Gastrocnemius medialis (tissue), 4 donors: ENCODE results near the gene SLC44A2. TPM values are rescaled to one million over a fixed set of nuclear protein-coding genes. Genes with fewer than 3 reads are reported as not detected.

Experiments
- ATAC-seq, 2 donors: fragments of 150-250 bp; one replicate each; pipeline ENCODE4 v1.9.1; 2016
- DNase-seq, 2 donors: peaks; one replicate each; pipeline ENCODE4 v3.0.0-alpha.2; 2019
- H3K27ac ChIP-seq, 4 donors: fragments of 200-600 bp; sonication (generic); 1 replicate in 1 of 4; 2 replicates in 3 of 4; pipeline ENCODE4 v1.5.1; 2016 to 2018; ENCODE audit warnings: mild to moderate bottlenecking in 2 of 4, moderate library complexity in 1 of 4
- H3K27me3 ChIP-seq, 3 donors: fragments of 200-600 bp; sonication (generic) in 2 of 3; 1 replicate in 1 of 3; 2 replicates in 2 of 3; pipeline versions ENCODE4 v1.5.1 to v1.6.0; 2016 to 2019; ENCODE audit warnings: mild to moderate bottlenecking in 1 of 3, moderate library complexity in 1 of 3
- H3K36me3 ChIP-seq, 2 donors: fragments of 200-600 bp; sonication (generic) in 1 of 2; one replicate each; pipeline ENCODE4 v1.5.1; 2017 to 2018
- H3K4me1 ChIP-seq, 2 donors: fragments of 200-600 bp; sonication (generic) in 1 of 2; one replicate each; pipeline ENCODE4 v1.5.1; 2016 to 2017; ENCODE audit warnings: mild to moderate bottlenecking in 2 of 2
- H3K4me3 ChIP-seq, 4 donors: fragments of 200-600 bp; sonication (generic) in 3 of 4; 1 replicate in 1 of 4; 2 replicates in 3 of 4; pipeline ENCODE4 v1.5.1; 2016 to 2019; ENCODE audit warnings: mild to moderate bottlenecking in 2 of 4
- H3K9me3 ChIP-seq, 3 donors: fragments of 200-600 bp; sonication (generic) in 2 of 3; 1 replicate in 1 of 3; 2 replicates in 2 of 3; pipeline ENCODE4 v1.5.1; 2016 to 2019
- CTCF ChIP-seq, 5 experiments: fragments of 450-650 bp in 3 of 5; fragments of 200-600 bp in 2 of 5; sonication (generic) in 2 of 5; IDR thresholded peaks in 4 of 5; conservative IDR thresholded peaks in 1 of 5; 1 replicate in 4 of 5; 2 replicates in 1 of 5; pipeline ENCODE4 v1.5.1; 2016 to 2019; ENCODE audit warnings: antibody characterized with exemption in 5 of 5, mild to moderate bottlenecking in 3 of 5, moderate library complexity in 3 of 5
- POLR2A ChIP-seq, 2 donors: fragments of 450-650 bp; IDR thresholded peaks; one replicate each; pipeline ENCODE4 v1.6.1; 2017; ENCODE audit warnings: antibody characterized with exemption in 2 of 2, mild to moderate bottlenecking in 2 of 2, moderate library complexity in 2 of 2
- in situ Hi-C, 4 donors: fragments of 200-750 bp; cut with MboI; loops; one replicate each; pipeline versions ENCODE4 v1.15.0 to v1.8.0; 2017; ENCODE audit warnings: low sequenced_read_pairs in 4 of 4
- intact Hi-C: fragments of 100-400 bp; cut with DNase I; formaldehyde crosslinking; loops from one replicate; pipeline ENCODE4 v1.15.1; 2023; ENCODE audit warnings: low total_unique reads
- total RNA-seq, 4 donors: library from RNA; depleted of rRNA; stranded (reverse); fragments of >200 nt; gene quantifications; one replicate each; pipeline versions ENCODE4 v1.1.0 to v1.2.3, GENCODE V29; 2016

Gene SLC44A2
- total RNA-seq, 4 donors from 2014 or later: 51.1 to 168 (median 105) TPM

GRCh38 chr19:10679743-10680142 is 54.4 kb downstream of the SLC44A2 start:
- no peaks in the 10 kb centered on the region for H3K9me3 ChIP-seq
- no peak for DNase-seq
- H3K4me3 ChIP-seq: no peak overlapping the region
- no peaks in the 10 kb centered on the region for H3K27me3 ChIP-seq
- in situ Hi-C loops: no loop called here
- TF ChIP-seq CTCF (IDR thresholded peaks at IDR 0.05 in 4 of 5, conservative IDR thresholded peaks at IDR 0.05 in 1 of 5) (no peak), POLR2A (IDR thresholded peaks at IDR 0.05) (no peak)
- no peaks in the 10 kb centered on the region for H3K4me1 ChIP-seq
- ATAC-seq: no peak
- H3K36me3 ChIP-seq: peaks cover 0 to 87% of the 10 kb centered on the region in 2 donors
- intact Hi-C loops: no loop called here
- no peak overlapping the region for H3K27ac ChIP-seq

GRCh38 chr19:10680545-10681135 is 55.3 kb downstream of the SLC44A2 start:
- intact Hi-C loops (no loop called here), in situ Hi-C loops (no loop called here)
- DNase-seq (no peak), ATAC-seq (no peak)
- Histone ChIP-seq H3K9me3 (no peaks in the 10 kb centered on the region), H3K27me3 (no peaks in the 10 kb centered on the region), H3K27ac (no peak overlapping the region), H3K4me3 (no peak overlapping the region), H3K4me1 (no peaks in the 10 kb centered on the region), H3K36me3 (peaks cover 0 to 94% of the 10 kb centered on the region in 2 donors)
- no peak for TF ChIP-seq CTCF (IDR thresholded peaks at IDR 0.05 in 4 of 5, conservative IDR thresholded peaks at IDR 0.05 in 1 of 5)
- no peak for TF ChIP-seq POLR2A (IDR thresholded peaks at IDR 0.05)

DNA sequence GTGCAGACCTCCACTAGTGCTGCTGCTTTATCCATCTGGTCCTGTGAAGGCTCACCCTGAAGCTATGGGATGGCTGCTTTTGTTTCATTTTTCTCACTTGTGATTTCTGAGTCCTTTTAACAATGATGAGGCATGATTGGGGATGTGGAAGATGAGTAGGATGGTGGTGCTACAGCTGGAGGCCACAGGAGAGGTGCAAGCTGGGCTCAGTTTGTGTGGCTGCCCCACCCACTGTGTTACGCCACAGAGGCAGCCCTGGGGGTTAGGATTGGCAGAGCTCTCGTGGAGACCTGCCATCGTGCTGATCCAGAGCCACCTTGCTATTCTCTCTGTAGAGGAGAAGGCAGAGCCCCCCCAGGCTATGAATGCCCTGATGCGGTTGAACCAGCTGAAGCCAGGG is 56.3 kb downstream of the SLC44A2 start:
- ATAC-seq (no peak), DNase-seq (no peak)
- Histone ChIP-seq H3K27ac (no peak overlapping the region), H3K4me3 (no peak overlapping the region), H3K9me3 (no peaks in the 10 kb centered on the region), H3K36me3 (peaks cover 0 to 100% of the 10 kb centered on the region in 2 donors), H3K4me1 (no peaks in the 10 kb centered on the region), H3K27me3 (no peaks in the 10 kb centered on the region)
- no peak for TF ChIP-seq POLR2A (IDR thresholded peaks at IDR 0.05)
- TF ChIP-seq CTCF (IDR thresholded peaks at IDR 0.05 in 4 of 5, conservative IDR thresholded peaks at IDR 0.05 in 1 of 5): no peak
- intact Hi-C loops (no loop called here), in situ Hi-C loops (no loop called here)

DNA sequence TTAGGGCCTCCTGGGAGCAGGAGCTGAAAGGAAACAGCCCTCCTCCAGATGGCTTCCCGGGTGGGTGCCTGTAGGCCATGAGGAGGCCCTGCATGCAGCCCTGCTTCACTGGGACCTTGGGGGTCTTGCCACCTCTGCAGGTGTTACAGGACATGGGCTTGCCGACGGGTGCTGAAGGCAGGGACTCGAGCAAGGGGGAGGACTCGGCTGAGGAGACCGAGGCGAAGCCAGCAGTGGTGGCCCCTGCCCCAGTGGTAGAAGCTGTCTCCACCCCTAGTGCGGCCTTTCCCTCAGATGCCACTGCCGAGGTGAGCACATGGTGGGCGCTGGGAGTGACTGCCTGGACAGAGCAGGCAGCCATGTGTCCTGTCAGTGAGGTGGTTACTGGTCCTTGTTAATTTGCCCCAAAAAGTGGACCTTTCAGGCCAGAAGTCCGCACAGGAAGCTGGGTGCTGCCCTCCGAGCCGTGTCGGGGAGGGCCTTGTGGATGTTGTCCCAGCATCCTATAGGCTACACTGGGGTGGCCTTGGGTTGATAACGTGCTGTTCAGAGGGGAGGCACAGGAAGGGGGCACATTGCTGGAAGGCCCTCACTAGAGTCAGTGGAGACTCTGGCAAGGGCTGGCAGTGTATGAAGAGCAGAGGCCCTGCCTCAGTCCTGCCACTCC is 57.2 kb downstream of the SLC44A2 start:
- no peak for DNase-seq
- H3K27ac ChIP-seq: no peak overlapping the region
- H3K4me1 ChIP-seq: no peaks in the 10 kb centered on the region
- peaks cover 0 to 100% of the 10 kb centered on the region in 2 donors for H3K36me3 ChIP-seq
- TF ChIP-seq CTCF (IDR thresholded peaks at IDR 0.05 in 4 of 5, conservative IDR thresholded peaks at IDR 0.05 in 1 of 5) (no peak), POLR2A (IDR thresholded peaks at IDR 0.05) (no peak)
- H3K9me3 ChIP-seq: no peaks in the 10 kb centered on the region
- in situ Hi-C loops: no loop called here
- intact Hi-C loops: no loop called here
- ATAC-seq: no peak
- no peak overlapping the region for H3K4me3 ChIP-seq
- H3K27me3 ChIP-seq: no peaks in the 10 kb centered on the region
